Liver (tissue), 9 donors: ENCODE measurements around the gene ARTN. TPM values are rescaled to one million over a fixed set of nuclear protein-coding genes. Genes with fewer than 3 reads are reported as not detected.

Experiments used
- DNase-seq: peaks from one replicate; pipeline ENCODE4 v3.0.0-alpha.2; 2017; ENCODE audit warnings: low spot score
- H3K27ac ChIP-seq, 2 donors: one replicate each; pipeline ENCODE4 v1.7.0; 2013; ENCODE audit warnings: inconsistent platforms in 2 of 2, low read length in 2 of 2, control low read depth in 1 of 2, low read depth in 1 of 2, mild to moderate bottlenecking in 1 of 2
- H3K27me3 ChIP-seq, 4 donors: one replicate each; pipeline versions ENCODE4 v1.6.1 to v1.7.0; 2013; ENCODE audit warnings: low read length in 3 of 4, inconsistent platforms in 1 of 4, mild to moderate bottlenecking in 1 of 4, moderate library complexity in 1 of 4; ENCODE audit not compliant: control insufficient read depth in 4 of 4, insufficient read depth in 4 of 4
- H3K36me3 ChIP-seq, 4 donors: one replicate each; pipeline versions ENCODE4 v1.6.1 to v1.7.0; 2013; ENCODE audit warnings: low read length in 3 of 4, mild to moderate bottlenecking in 3 of 4, low read depth in 1 of 4, moderate library complexity in 1 of 4; ENCODE audit not compliant: control insufficient read depth in 4 of 4, insufficient read depth in 3 of 4
- H3K4me1 ChIP-seq, 4 donors: one replicate each; pipeline versions ENCODE4 v1.6.1 to v1.7.0; 2013; ENCODE audit warnings: low read length in 3 of 4, mild to moderate bottlenecking in 3 of 4, moderate library complexity in 1 of 4; ENCODE audit not compliant: control insufficient read depth in 4 of 4, insufficient read depth in 4 of 4
- H3K4me3 ChIP-seq, 3 donors: one replicate each; pipeline versions ENCODE4 v1.6.1 to v1.7.0; 2013; ENCODE audit warnings: low read length in 3 of 3, control low read depth in 1 of 3, low read depth in 1 of 3, mild to moderate bottlenecking in 1 of 3
- H3K9ac ChIP-seq, 2 donors: one replicate each; pipeline ENCODE4 v1.7.0; 2013; ENCODE audit warnings: low read length in 2 of 2, mild to moderate bottlenecking in 2 of 2, moderate library complexity in 2 of 2, control low read depth in 1 of 2, low read depth in 1 of 2
- H3K9me3 ChIP-seq, 4 donors: one replicate each; pipeline versions ENCODE4 v1.6.1 to v1.7.0; 2013; ENCODE audit warnings: low read length in 3 of 4; ENCODE audit not compliant: control insufficient read depth in 4 of 4
- ATF3 ChIP-seq: IDR thresholded peaks from 2 replicates; pipeline ENCODE4 v1.6.1; 2016; ENCODE audit warnings: antibody characterized with exemption
- EGR1 ChIP-seq, 2 donors: IDR thresholded peaks; 2 replicates each; pipeline ENCODE4 v1.6.1; 2016 to 2018; ENCODE audit warnings: antibody characterized with exemption in 2 of 2, low read depth in 2 of 2
- FOXA1 ChIP-seq: IDR thresholded peaks from 2 replicates; pipeline ENCODE4 v1.6.1; 2016; ENCODE audit warnings: antibody characterized with exemption
- FOXA2 ChIP-seq: IDR thresholded peaks from 2 replicates; pipeline ENCODE4 v1.6.1; 2016; ENCODE audit warnings: antibody characterized with exemption
- GABPA ChIP-seq, 2 donors: IDR thresholded peaks in 1 of 2; conservative IDR thresholded peaks in 1 of 2; 2 replicates each; pipeline ENCODE4 v1.6.1; 2016; ENCODE audit warnings: antibody characterized with exemption in 2 of 2, mild to moderate bottlenecking in 1 of 2, moderate library complexity in 1 of 2
- HNF4A ChIP-seq, 2 donors: conservative IDR thresholded peaks; 2 replicates each; pipeline ENCODE4 v1.6.1; 2016; ENCODE audit warnings: antibody characterized with exemption in 2 of 2, mild to moderate bottlenecking in 2 of 2
- HNF4G ChIP-seq: IDR thresholded peaks from 2 replicates; pipeline ENCODE4 v1.6.1; 2016; ENCODE audit warnings: antibody characterized with exemption
- JUND ChIP-seq, 2 donors: IDR thresholded peaks; 2 replicates each; pipeline ENCODE4 v1.6.1; 2016; ENCODE audit warnings: antibody characterized with exemption in 2 of 2
- MAX ChIP-seq: IDR thresholded peaks from 2 replicates; pipeline ENCODE4 v1.6.1; 2016; ENCODE audit warnings: antibody characterized with exemption
- NR2F2 ChIP-seq: IDR thresholded peaks from 2 replicates; pipeline ENCODE4 v1.6.1; 2016; ENCODE audit warnings: antibody characterized with exemption
- RAD21 ChIP-seq, 2 donors: IDR thresholded peaks; 2 replicates each; pipeline ENCODE4 v1.6.1; 2016; ENCODE audit warnings: antibody characterized with exemption in 2 of 2, mild to moderate bottlenecking in 2 of 2
- RXRA ChIP-seq, 2 donors: IDR thresholded peaks; 2 replicates each; pipeline ENCODE4 v1.6.1; 2017 to 2018; ENCODE audit warnings: antibody characterized with exemption in 2 of 2, mild to moderate bottlenecking in 1 of 2
- SP1 ChIP-seq: IDR thresholded peaks from 2 replicates; pipeline ENCODE4 v1.6.1; 2018; ENCODE audit warnings: antibody characterized with exemption, mild to moderate bottlenecking
- TAF1 ChIP-seq: conservative IDR thresholded peaks from 2 replicates; pipeline ENCODE4 v1.6.1; 2016; ENCODE audit warnings: antibody characterized with exemption, mild to moderate bottlenecking
- YY1 ChIP-seq: IDR thresholded peaks from 2 replicates; pipeline ENCODE4 v1.6.1; 2016; ENCODE audit warnings: antibody characterized with exemption, mild to moderate bottlenecking
- WGBS: extraction: QIAGEN DNeasy Blood & Tissue Kit; methylation state at CpG from one replicate; pipeline ENCODE4 v1.1.7; 2013; 5-methylcytosine and 5-hydroxymethylcytosine counted together
- polyA plus RNA-seq, 2 donors: library from polyadenylated mRNA; stranded (reverse) in 1 of 2; unstranded in 1 of 2; fragments of 200-250 nt in 1 of 2; fragments of >200 nt in 1 of 2; fragmentation: Nextera tagmentation in 1 of 2; extraction: Ambion mirVana in 1 of 2; gene quantifications; one replicate each; pipeline versions ENCODE4 v1.2.1 to v1.2.3, GENCODE V29; 2013 to 2015
- total RNA-seq, 2 donors: library from RNA; depleted of rRNA; stranded (reverse); fragments of >200 nt; gene quantifications; one replicate each; pipeline ENCODE4 v1.2.3, GENCODE V29; 2014
- TF ChIP-seq, protein P1 (sequence below): IDR thresholded peaks from 2 replicates; pipeline ENCODE4 v1.6.1; 2016; ENCODE audit warnings: antibody characterized with exemption
- TF ChIP-seq, protein P2 (sequence below): fragments of 150-350 bp; IDR thresholded peaks from 2 replicates; pipeline ENCODE4 v1.5.1; 2017; ENCODE audit warnings: improper control_type of control experiment, low read depth, low read length; ENCODE audit not compliant: missing input control
- TF ChIP-seq, protein P3 (sequence below): IDR thresholded peaks from 2 replicates; pipeline ENCODE4 v1.6.1; 2016; ENCODE audit warnings: antibody characterized with exemption, mild to moderate bottlenecking
- donor health status: healthy.
- donor health status: healthy.
- donor health status: healthy.
- donor health status: healthy.
- donor health status: healthy.

Gene ARTN
- total and polyA plus RNA-seq, 4 donors = 0.05 to 0.08 TPM; not detected in 2

DNA sequence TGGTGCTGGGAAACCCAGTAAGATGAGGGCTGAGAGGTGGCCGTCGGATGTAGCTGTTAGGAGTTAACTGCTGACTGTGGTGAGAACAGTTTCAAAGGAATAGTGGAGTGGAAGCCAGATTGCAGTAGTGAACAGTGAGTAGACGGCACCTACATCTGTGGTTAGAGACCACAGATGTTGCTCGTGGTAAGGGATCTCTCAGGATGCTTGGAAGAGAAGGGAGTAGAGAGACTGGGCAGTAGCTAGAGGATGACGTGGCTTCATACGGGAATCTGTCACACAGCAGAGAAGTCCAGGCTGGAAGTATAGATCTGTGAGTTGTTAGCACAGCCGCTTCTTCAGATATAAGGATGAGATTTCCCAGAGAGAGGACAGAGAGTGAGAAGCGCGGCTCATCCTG lies 7.8 kb upstream of the ARTN start:
- Histone ChIP-seq H3K27ac (no peak overlapping the region), H3K36me3 (peaks cover 0 to 6% (median 2%) of the 10 kb centered on the region in 4 donors), H3K4me1 (no peaks in the 10 kb centered on the region), H3K4me3 (no peak overlapping the region), H3K27me3 (no peaks in the 10 kb centered on the region), H3K9me3 (no peaks in the 10 kb centered on the region), H3K9ac (no peak overlapping the region)
- no peak for TF ChIP-seq EGR1 (IDR thresholded peaks at IDR 0.05; ENCODE audit: low read depth in 2 of 2)
- TF ChIP-seq RAD21 (IDR thresholded peaks at IDR 0.05) = no peak
- no peak for TF ChIP-seq FOXA2
- TF ChIP-seq HNF4A (conservative IDR thresholded peaks at IDR 0.05) = no peak
- TF ChIP-seq MAX = no peak
- no peak for TF ChIP-seq TAF1
- TF ChIP-seq, protein P1, sequence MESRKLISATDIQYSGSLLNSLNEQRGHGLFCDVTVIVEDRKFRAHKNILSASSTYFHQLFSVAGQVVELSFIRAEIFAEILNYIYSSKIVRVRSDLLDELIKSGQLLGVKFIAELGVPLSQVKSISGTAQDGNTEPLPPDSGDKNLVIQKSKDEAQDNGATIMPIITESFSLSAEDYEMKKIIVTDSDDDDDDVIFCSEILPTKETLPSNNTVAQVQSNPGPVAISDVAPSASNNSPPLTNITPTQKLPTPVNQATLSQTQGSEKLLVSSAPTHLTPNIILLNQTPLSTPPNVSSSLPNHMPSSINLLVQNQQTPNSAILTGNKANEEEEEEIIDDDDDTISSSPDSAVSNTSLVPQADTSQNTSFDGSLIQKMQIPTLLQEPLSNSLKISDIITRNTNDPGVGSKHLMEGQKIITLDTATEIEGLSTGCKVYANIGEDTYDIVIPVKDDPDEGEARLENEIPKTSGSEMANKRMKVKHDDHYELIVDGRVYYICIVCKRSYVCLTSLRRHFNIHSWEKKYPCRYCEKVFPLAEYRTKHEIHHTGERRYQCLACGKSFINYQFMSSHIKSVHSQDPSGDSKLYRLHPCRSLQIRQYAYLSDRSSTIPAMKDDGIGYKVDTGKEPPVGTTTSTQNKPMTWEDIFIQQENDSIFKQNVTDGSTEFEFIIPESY = no peak
- TF ChIP-seq, protein P2, sequence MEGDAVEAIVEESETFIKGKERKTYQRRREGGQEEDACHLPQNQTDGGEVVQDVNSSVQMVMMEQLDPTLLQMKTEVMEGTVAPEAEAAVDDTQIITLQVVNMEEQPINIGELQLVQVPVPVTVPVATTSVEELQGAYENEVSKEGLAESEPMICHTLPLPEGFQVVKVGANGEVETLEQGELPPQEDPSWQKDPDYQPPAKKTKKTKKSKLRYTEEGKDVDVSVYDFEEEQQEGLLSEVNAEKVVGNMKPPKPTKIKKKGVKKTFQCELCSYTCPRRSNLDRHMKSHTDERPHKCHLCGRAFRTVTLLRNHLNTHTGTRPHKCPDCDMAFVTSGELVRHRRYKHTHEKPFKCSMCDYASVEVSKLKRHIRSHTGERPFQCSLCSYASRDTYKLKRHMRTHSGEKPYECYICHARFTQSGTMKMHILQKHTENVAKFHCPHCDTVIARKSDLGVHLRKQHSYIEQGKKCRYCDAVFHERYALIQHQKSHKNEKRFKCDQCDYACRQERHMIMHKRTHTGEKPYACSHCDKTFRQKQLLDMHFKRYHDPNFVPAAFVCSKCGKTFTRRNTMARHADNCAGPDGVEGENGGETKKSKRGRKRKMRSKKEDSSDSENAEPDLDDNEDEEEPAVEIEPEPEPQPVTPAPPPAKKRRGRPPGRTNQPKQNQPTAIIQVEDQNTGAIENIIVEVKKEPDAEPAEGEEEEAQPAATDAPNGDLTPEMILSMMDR = no peak
- TF ChIP-seq RXRA (IDR thresholded peaks at IDR 0.05) = no peak
- TF ChIP-seq JUND (IDR thresholded peaks at IDR 0.05) = no peak
- no peak for TF ChIP-seq YY1
- TF ChIP-seq ATF3 = no peak
- TF ChIP-seq NR2F2 = no peak
- TF ChIP-seq SP1 = no peak
- no peak for TF ChIP-seq FOXA1
- TF ChIP-seq GABPA (IDR thresholded peaks at IDR 0.05 in 1 of 2, conservative IDR thresholded peaks at IDR 0.05 in 1 of 2) = no peak
- TF ChIP-seq, protein P3, sequence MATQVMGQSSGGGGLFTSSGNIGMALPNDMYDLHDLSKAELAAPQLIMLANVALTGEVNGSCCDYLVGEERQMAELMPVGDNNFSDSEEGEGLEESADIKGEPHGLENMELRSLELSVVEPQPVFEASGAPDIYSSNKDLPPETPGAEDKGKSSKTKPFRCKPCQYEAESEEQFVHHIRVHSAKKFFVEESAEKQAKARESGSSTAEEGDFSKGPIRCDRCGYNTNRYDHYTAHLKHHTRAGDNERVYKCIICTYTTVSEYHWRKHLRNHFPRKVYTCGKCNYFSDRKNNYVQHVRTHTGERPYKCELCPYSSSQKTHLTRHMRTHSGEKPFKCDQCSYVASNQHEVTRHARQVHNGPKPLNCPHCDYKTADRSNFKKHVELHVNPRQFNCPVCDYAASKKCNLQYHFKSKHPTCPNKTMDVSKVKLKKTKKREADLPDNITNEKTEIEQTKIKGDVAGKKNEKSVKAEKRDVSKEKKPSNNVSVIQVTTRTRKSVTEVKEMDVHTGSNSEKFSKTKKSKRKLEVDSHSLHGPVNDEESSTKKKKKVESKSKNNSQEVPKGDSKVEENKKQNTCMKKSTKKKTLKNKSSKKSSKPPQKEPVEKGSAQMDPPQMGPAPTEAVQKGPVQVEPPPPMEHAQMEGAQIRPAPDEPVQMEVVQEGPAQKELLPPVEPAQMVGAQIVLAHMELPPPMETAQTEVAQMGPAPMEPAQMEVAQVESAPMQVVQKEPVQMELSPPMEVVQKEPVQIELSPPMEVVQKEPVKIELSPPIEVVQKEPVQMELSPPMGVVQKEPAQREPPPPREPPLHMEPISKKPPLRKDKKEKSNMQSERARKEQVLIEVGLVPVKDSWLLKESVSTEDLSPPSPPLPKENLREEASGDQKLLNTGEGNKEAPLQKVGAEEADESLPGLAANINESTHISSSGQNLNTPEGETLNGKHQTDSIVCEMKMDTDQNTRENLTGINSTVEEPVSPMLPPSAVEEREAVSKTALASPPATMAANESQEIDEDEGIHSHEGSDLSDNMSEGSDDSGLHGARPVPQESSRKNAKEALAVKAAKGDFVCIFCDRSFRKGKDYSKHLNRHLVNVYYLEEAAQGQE = no peak
- TF ChIP-seq HNF4G = no peak
- 95% methylated on average over 9 of the region's 9 CpGs for WGBS
- DNase-seq = no peak
